Measurements from ENCODE around the gene LCLAT1. TPM values are rescaled to one million over a fixed set of nuclear protein-coding genes. Genes with fewer than 3 reads are reported as not detected.

Gene LCLAT1
- total RNA-seq, 2 experiments from 2014 or later = 19.0 to 20.5 TPM

DNA sequence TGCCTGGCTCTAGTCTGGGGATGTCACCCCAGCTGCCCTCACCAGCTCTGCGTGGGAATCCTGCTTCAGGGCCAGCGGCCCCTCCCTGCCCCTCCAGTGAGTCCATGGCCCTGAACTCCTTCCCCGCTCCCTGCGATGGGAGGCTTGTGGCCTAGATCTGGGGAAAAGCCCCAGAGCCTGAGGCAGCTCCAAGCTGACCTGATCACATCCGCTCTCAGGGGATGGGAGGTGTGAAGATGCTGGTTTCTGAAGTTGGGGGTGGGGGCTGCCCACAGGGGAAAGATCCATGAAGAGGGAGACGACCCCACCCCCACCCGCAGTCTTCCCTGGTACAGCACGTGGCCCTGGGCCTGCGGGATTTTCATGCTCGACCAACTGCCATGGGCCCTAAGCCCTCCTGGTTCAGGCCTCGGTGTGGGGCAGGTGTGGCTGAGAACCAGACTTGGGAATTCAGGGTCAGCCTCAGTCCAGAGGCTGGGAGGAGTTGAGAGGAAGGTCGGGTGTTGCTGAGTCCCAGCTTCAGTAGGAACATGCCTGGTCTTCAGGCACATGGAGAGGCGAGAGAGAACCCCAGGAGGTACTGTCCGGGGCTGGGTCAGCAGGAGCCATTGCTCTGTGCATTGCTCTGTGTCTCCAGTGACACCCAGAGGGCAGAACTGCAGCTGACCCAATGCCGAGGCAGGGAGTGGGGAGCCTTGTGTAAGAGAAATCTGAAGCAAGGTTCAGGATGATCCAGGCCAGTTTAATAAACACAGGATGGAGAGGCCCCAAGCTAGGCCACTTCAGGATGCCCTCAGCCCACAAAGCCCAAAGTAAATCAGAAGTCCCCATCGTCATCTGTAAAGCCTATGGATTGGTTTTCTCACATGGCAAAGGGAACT is 245.1 kb downstream of the LCLAT1 start:
- CTCF ChIA-PET = interaction anchor here (1.0 to 8.2 kb wide), 5 partner anchors 11 to 659 kb away, joined by 3 to 125 read pairs (median 4); no protein-coding TSS in a partner anchor
- no peak for DNase-seq
- Mint-ChIP-seq H3K9me3 (no peaks in the 10 kb centered on the region), H3K4me1 (ENCODE audit: low read depth) (no peaks in the 10 kb centered on the region), H3K27ac (no peak overlapping the region), H3K4me3 (no peak overlapping the region), H3K36me3 (ENCODE audit: low read depth) (no peaks in the 10 kb centered on the region), H3K27me3 (no peaks in the 10 kb centered on the region)
- ATAC-seq = no peak
- intact Hi-C loops (cut with micrococcal nuclease) = no loop called here
- POLR2A ChIA-PET = interaction anchor here (1.0 kb wide), 1 partner anchor 504 kb away, joined by 3 read pairs; no protein-coding TSS in a partner anchor
- TF ChIP-seq, protein P1, sequence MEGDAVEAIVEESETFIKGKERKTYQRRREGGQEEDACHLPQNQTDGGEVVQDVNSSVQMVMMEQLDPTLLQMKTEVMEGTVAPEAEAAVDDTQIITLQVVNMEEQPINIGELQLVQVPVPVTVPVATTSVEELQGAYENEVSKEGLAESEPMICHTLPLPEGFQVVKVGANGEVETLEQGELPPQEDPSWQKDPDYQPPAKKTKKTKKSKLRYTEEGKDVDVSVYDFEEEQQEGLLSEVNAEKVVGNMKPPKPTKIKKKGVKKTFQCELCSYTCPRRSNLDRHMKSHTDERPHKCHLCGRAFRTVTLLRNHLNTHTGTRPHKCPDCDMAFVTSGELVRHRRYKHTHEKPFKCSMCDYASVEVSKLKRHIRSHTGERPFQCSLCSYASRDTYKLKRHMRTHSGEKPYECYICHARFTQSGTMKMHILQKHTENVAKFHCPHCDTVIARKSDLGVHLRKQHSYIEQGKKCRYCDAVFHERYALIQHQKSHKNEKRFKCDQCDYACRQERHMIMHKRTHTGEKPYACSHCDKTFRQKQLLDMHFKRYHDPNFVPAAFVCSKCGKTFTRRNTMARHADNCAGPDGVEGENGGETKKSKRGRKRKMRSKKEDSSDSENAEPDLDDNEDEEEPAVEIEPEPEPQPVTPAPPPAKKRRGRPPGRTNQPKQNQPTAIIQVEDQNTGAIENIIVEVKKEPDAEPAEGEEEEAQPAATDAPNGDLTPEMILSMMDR (IDR thresholded peaks at IDR 0.05) = no peak

DNA sequence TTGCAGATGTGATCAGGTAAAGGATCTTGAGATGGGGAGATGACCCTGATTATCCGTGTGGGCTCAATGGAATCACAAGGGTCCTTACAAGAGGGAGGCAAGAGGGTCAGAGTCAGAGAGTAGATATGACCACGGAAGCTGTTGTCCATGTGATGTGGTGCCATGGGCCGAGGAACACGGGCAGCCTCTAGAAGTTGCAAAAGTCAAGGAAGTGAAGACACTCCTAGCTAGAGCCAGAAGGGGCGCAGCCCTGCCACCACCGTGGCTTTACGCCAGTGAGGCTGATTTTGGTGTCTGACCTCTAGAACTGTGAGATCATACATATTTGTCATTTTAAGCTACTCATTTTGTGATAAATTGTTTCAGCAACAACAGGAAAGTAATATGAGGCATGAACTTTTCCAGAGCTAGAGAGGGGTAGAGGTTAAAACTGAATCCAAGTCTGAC is 245.8 kb downstream of the LCLAT1 start:
- Mint-ChIP-seq H3K4me1 (ENCODE audit: low read depth) (no peaks in the 10 kb centered on the region), H3K9me3 (no peaks in the 10 kb centered on the region), H3K27me3 (no peaks in the 10 kb centered on the region), H3K4me3 (no peak overlapping the region), H3K36me3 (ENCODE audit: low read depth) (no peaks in the 10 kb centered on the region), H3K27ac (no peak overlapping the region)
- ATAC-seq = no peak
- intact Hi-C loops (cut with micrococcal nuclease) = no loop called here
- ChIA-PET POLR2A (no interaction called here), CTCF (interaction anchor here (1.0 to 8.2 kb wide), 5 partner anchors 10 to 659 kb away, joined by 3 to 125 read pairs (median 11); no protein-coding TSS in a partner anchor)
- TF ChIP-seq, protein P1 (IDR thresholded peaks at IDR 0.05) = no peak
- DNase-seq = no peak

Other genes with a start within 250 kb of the LCLAT1 start
- gene LBH, start 215.7 kb upstream of the LCLAT1 start, total RNA-seq = 100 to 1,000 TPM; 127 to 130 TPM